OCI-LY7 (cell line): ENCODE results near the gene RNF114. TPM values are rescaled to one million over a fixed set of nuclear protein-coding genes. Genes with fewer than 3 reads are reported as not detected.
"Not testable (repeated sequence)": the region's sequence is repeated elsewhere in the genome, so short reads cannot be mapped to it uniquely, and the experiment has no call there.

Experiments
- BruUV-seq: library from RNA; stranded (reverse); fragments of 400-500 nt; replicated peaks from 2 replicates; lab custom pipeline; 2021; lab: Mats Ljungman, UMichigan
- CTCF ChIA-PET: fragments of 300-600 bp; sonication (Branson Sonifier 250); formaldehyde crosslinking; loops from one replicate; lab custom pipeline; 2022; ENCODE audit warnings: antibody characterized with exemption; ENCODE audit not compliant: unreplicated experiment; lab: Charles Lee
- POLR2A ChIA-PET: fragments of 300-600 bp; sonication (Branson Sonifier 250); formaldehyde crosslinking; loops from one replicate; lab custom pipeline; 2022; ENCODE audit warnings: antibody characterized with exemption; lab: Charles Lee
- DNase-seq: peaks from one replicate; pipeline ENCODE4 v3.0.0-alpha.2; 2015; ENCODE audit warnings: low spot score
- H2AFZ ChIP-seq: fragments of 200-600 bp; sonication (generic), shearing (Covaris generic); 2 replicates; pipeline ENCODE4 v1.6.1; 2014; ENCODE audit warnings: mild to moderate bottlenecking, antibody characterized with exemption, low read length, moderate library complexity
- H3K27ac ChIP-seq: fragments of 200-600 bp; sonication (generic); 2 replicates; pipeline ENCODE4 v1.5.1; 2014; ENCODE audit warnings: mixed run types, low read depth, mild to moderate bottlenecking, moderate library complexity, low read length, inconsistent platforms; ENCODE audit not compliant: poor library complexity, severe bottlenecking
- H3K36me3 ChIP-seq: fragments of 200-600 bp; sonication (generic); 2 replicates; pipeline ENCODE4 v1.6.1; 2014; ENCODE audit warnings: mild to moderate bottlenecking, antibody characterized with exemption, low read length, moderate library complexity, mixed read lengths; ENCODE audit not compliant: insufficient read depth
- H3K4me1 ChIP-seq: fragments of 200-600 bp; sonication (generic); 2 replicates; pipeline ENCODE4 v1.5.1; 2014; ENCODE audit warnings: mild to moderate bottlenecking, low read length; ENCODE audit not compliant: insufficient read depth, poor library complexity, severe bottlenecking
- H3K4me2 ChIP-seq: fragments of 200-600 bp; sonication (generic); 2 replicates; pipeline ENCODE4 v1.6.1; 2014; ENCODE audit warnings: mild to moderate bottlenecking, low read length
- H3K4me3 ChIP-seq: fragments of 200-600 bp; sonication (generic); 2 replicates; pipeline ENCODE4 v1.5.1; 2014; ENCODE audit warnings: mild to moderate bottlenecking, low read depth, low read length; ENCODE audit not compliant: poor library complexity, severe bottlenecking
- H3K79me2 ChIP-seq: fragments of 200-600 bp; sonication (generic); 2 replicates; pipeline ENCODE4 v1.6.1; 2016; ENCODE audit warnings: low read depth, mild to moderate bottlenecking, low read length, moderate library complexity, mixed read lengths; ENCODE audit not compliant: insufficient read depth
- H3K9me2 ChIP-seq: fragments of 200-600 bp; sonication (generic); 2 replicates; pipeline ENCODE4 v1.6.1; 2016; ENCODE audit warnings: mild to moderate bottlenecking, low read length, mixed read lengths; ENCODE audit not compliant: insufficient read depth
- H3K9me3 ChIP-seq: fragments of 200-600 bp; sonication (generic); 2 replicates; pipeline ENCODE4 v1.6.1; 2014; ENCODE audit warnings: mild to moderate bottlenecking, mixed run types, low read length, mixed read lengths
- H4K20me1 ChIP-seq: fragments of 200-600 bp; sonication (generic); 2 replicates; pipeline ENCODE4 v1.6.1; 2014; ENCODE audit warnings: mild to moderate bottlenecking, antibody characterized with exemption, low read length, moderate library complexity, mixed read lengths; ENCODE audit not compliant: insufficient read depth
- EZH2phosphoT487 ChIP-seq: fragments of 200-600 bp; sonication (generic); IDR thresholded peaks from 2 replicates; pipeline ENCODE4 v1.6.1; 2018; ENCODE audit warnings: low read depth, borderline replicate concordance, mild to moderate bottlenecking, mixed run types, antibody characterized with exemption, low read length, moderate library complexity, mixed read lengths
- intact Hi-C: fragments of 100-400 bp; cut with micrococcal nuclease; formaldehyde crosslinking; loops from one replicate; pipeline ENCODE4 v1.10.0; 2022; ENCODE audit not compliant: unreplicated experiment
- total RNA-seq, 2 experiments: library from RNA; depleted of rRNA in 1 of 2; stranded (reverse); fragments of >200 nt in 1 of 2; shearing (Covaris generic) in 1 of 2; gene quantifications; 2 replicates each; pipeline ENCODE4 v1.2.3, GENCODE V29; 2014 to 2022
- TF ChIP-seq, protein P1 (sequence below): fragments of 200-600 bp; sonication (generic); conservative IDR thresholded peaks from 2 replicates; pipeline ENCODE4 v1.5.1; 2014; ENCODE audit warnings: mild to moderate bottlenecking, antibody characterized with exemption, low read length, moderate library complexity, mixed read lengths

Gene RNF114
- total RNA-seq, 2 experiments from 2014 or later = 48.4 to 62.4 TPM

DNA sequence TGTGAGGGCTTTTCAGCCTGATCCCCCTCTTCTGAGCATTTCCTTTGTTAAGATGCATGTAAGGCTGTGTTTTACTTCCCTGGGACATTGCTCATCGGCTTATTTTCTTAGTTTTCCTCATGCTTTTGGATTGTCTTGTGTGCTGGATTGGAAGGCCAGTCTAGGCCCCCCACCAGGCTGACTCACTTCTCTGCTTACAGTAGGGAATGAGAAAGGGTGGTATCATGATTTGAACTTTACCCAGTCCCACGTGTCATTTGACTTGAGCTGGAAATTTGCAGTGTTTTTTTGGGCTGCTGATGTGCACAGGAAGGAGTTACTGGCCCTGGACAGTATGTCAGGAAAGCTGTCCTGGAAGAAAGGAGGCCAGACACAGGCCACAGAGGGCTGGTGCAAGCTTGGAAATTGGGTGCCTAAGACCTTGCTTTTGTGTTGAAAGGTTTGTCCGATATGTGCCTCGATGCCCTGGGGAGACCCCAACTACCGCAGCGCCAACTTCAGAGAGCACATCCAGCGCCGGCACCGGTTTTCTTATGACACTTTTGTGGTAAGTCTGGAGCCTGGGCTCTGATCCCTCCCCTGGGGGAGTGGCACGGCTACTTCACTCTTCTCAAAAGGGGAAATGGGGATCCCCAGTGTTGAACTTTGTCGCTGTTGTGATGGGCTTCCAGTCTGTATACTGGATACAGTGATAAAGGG, 12.8 kb downstream of the RNF114 start:
- H3K27ac ChIP-seq = no peak overlapping the region
- H3K4me2 ChIP-seq = no peak overlapping the region
- no peaks in the 10 kb centered on the region for H3K9me3 ChIP-seq
- no peaks in the 10 kb centered on the region for H3K4me1 ChIP-seq
- H2AFZ ChIP-seq = no peak overlapping the region
- DNase-seq = no peak
- intact Hi-C loops = no loop called here
- CTCF ChIA-PET = no interaction called here
- H3K79me2 ChIP-seq = no peaks in the 10 kb centered on the region
- H3K36me3 ChIP-seq = peaks cover 98% of the 10 kb centered on the region
- H3K4me3 ChIP-seq = no peak overlapping the region
- POLR2A ChIA-PET = interaction anchor here (0.7 kb wide), 1 partner anchor 23 kb away, joined by 4 read pairs; no protein-coding TSS in a partner anchor
- no TSS peak for BruUV-seq
- H4K20me1 ChIP-seq = no peaks in the 10 kb centered on the region
- TF ChIP-seq, protein P1, sequence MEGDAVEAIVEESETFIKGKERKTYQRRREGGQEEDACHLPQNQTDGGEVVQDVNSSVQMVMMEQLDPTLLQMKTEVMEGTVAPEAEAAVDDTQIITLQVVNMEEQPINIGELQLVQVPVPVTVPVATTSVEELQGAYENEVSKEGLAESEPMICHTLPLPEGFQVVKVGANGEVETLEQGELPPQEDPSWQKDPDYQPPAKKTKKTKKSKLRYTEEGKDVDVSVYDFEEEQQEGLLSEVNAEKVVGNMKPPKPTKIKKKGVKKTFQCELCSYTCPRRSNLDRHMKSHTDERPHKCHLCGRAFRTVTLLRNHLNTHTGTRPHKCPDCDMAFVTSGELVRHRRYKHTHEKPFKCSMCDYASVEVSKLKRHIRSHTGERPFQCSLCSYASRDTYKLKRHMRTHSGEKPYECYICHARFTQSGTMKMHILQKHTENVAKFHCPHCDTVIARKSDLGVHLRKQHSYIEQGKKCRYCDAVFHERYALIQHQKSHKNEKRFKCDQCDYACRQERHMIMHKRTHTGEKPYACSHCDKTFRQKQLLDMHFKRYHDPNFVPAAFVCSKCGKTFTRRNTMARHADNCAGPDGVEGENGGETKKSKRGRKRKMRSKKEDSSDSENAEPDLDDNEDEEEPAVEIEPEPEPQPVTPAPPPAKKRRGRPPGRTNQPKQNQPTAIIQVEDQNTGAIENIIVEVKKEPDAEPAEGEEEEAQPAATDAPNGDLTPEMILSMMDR = no peak
- no peak for TF ChIP-seq EZH2phosphoT487
- no peaks in the 10 kb centered on the region for H3K9me2 ChIP-seq

DNA sequence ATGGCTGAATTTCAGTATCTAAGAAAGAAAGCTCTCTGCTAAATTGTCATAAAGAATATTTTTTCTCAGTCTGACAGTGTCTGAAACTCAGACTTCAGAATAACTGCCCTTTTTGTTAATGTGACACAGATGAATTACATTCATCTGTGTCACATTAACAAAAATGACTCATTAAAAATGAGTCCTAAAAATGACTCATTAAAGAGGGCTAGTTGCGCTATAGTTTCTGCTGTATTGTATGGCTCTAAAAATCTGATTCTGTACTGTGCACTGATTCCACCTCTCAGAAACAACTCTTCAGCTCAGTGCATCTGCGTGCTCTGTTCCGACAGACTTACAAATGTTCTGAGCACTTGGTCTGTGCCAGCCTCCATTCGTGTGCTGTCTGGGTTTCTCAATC, 15.0 kb downstream of the RNF114 start:
- Histone ChIP-seq H3K4me2 (no peak overlapping the region), H3K4me3 (no peak overlapping the region), H3K9me3 (no peaks in the 10 kb centered on the region), H3K4me1 (no peaks in the 10 kb centered on the region), H3K36me3 (peaks cover 94% of the 10 kb centered on the region), H3K9me2 (no peaks in the 10 kb centered on the region), H4K20me1 (no peaks in the 10 kb centered on the region), H3K27ac (no peak overlapping the region), H3K79me2 (no peaks in the 10 kb centered on the region), H2AFZ (no peak overlapping the region)
- CTCF ChIA-PET = no interaction called here
- DNase-seq = no peak
- intact Hi-C loops = no loop called here
- TF ChIP-seq, protein P1 = no peak
- TF ChIP-seq EZH2phosphoT487 = no peak
- no TSS peak for BruUV-seq
- POLR2A ChIA-PET = interaction anchor here (1.4 kb wide), 1 partner anchor 13 kb away, joined by 3 read pairs; no protein-coding TSS in a partner anchor

DNA sequence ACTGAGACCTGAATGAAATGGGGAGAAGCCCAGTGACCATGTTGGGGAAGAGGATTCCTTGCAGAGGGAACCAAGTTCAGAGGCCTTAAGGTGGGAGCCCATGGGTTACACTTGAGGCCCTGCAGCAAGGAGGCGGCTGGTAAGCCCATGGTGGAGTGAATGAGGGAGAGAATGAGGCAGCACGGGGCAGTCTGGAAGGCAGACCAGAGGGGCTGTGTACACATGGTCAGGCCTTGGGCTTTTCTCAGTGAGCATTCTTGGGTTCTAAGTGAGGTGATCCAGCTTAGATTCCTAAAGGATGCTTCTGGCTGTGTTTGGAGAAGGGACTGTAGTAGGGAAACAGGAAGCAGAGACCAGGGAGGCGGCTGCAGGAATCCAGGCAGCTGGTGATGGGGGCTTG, 19.0 kb downstream of the RNF114 start:
- intact Hi-C loops = no loop called here

DNA sequence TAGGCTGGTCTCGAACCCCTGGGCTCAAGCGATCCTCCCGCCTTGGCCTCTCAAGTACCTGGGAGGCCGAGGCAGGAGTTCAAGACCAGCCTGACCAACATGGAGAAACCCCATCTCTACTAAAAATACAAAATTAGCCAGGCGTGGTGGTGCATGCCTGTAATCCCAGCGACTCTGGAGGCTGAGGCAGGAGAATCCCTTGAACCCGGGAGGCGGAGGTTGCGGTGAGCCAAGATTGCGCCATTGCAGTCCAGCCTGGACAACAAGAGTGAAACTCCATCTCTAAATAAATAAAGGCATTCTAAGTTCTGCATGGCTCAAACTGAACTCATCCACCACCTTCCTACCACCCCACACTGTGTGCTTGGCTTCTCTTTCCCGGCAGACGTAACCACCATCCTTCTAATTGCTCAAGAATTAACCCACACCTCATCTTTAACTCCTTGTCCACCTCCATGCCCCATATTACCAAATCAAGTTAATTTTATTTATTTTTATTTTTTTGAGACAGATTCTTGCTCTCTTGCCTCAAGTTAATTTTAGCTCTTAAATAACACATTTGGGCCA, 19.7 kb downstream of the RNF114 start:
- POLR2A ChIA-PET, H3K4me1 ChIP-seq, CTCF ChIA-PET, H3K9me3 ChIP-seq, H3K4me3 ChIP-seq, H3K27ac ChIP-seq, H3K9me2 ChIP-seq, intact Hi-C loops, DNase-seq, H3K79me2 ChIP-seq, H4K20me1 ChIP-seq, H2AFZ ChIP-seq, BruUV-seq, H3K4me2 ChIP-seq: not testable (repeated sequence)
- H3K36me3 ChIP-seq = peaks cover 57% of the 10 kb centered on the region

More for the DNA sequence above, 19.0 kb downstream of the RNF114 start:
- Histone ChIP-seq H3K4me1 (no peaks in the 10 kb centered on the region), H3K9me3 (no peaks in the 10 kb centered on the region), H4K20me1 (no peaks in the 10 kb centered on the region), H3K9me2 (no peaks in the 10 kb centered on the region), H2AFZ (no peak overlapping the region), H3K36me3 (peaks cover 64% of the 10 kb centered on the region), H3K27ac (no peak overlapping the region), H3K4me2 (no peak overlapping the region), H3K79me2 (no peaks in the 10 kb centered on the region), H3K4me3 (no peak overlapping the region)
- CTCF ChIA-PET = no interaction called here
- no peak for DNase-seq
- TF ChIP-seq EZH2phosphoT487 = no peak
- TF ChIP-seq, protein P1 = no peak
- no TSS peak for BruUV-seq
- POLR2A ChIA-PET = no interaction called here
